HG03025 (cell line): ENCODE measurements around the gene MEIOC.
"Not testable (repeated sequence)": the region's sequence is repeated elsewhere in the genome, so short reads cannot be mapped to it uniquely, and the experiment has no call there.

Experiments
- ATAC-seq: cut with Tn5 transposase; IDR thresholded peaks from one replicate; pipeline ENCODE4 v1.9.1; 2021; ENCODE audit warnings: mild to moderate bottlenecking, moderate library complexity; ENCODE audit not compliant: unreplicated experiment, low FRiP score

Gene MEIOC

DNA sequence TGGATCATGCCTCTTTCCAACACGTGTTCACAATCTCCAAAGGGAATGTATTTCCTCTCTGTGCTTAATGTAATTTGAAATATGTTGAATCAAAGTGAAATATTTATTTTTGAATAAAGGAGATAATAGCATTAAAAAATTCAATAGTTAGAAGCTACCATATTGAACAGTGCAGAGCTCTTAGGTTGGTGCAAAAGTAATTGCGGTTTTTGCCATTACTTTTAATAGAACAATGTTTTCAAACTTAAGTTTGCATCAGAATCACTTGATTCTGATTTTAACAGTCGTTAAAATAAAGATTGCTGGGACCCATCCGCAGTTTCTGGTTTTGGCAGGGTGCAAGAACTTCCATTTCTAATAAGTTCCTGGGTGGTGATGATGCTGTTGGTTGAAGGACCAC, 10.0 kb upstream of the MEIOC start:
- no peak for ATAC-seq

DNA sequence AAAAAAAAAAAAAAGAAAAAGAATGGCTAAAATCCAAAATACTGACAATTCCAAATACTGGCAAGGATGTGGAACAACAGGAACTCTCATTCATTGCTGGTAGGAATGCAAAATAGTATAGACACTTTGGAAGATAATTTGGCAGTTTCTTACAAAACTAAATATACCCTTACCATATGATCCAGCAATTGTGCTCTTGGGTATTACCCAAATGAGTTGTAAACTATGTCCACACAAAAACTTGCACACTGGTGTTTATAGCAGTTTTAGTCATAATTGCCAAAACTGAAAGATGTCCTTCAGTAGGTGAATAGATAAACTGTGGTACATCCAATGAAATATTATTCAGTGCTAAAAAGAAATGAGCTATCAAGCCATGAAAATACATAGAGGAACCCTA, 8.5 kb upstream of the MEIOC start:
- ATAC-seq = no peak

DNA sequence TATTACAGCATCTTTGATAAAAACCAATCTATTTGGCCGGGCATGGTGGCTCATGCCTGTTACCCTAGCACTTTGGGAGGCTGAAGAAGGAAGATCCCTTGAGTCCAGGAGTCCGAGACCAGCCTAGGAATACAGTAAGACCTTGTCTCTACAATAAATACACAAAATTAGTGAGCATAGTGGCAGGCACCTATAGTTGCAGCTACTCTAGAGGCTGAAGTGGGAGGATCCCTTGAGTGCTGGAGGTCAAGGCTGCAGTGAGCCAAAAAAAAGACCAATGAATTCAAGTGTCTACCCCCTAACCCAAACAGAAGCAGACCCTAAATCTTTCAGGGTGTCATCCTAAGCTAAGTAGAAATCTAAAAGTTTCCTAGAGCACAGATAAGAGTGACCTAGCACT, 7.3 kb upstream of the MEIOC start:
- ATAC-seq = no peak

DNA sequence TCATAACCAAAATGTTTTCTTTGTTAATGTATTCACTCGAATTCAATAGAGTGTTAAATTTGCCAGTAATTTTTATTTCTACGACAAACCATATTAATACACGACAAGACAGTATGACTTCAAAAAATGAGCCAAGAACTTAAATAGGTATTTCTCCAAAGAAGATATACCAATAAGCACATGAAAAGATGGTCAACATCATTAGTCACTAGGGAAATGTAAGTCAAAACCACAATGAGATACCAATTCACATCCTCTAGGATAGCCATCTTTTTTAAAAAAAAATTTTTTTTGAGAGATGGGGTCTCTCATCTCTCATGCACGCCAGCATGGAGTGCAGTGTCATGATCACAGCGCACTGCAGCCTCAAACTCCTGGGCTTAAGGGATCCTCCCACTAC, 5.0 kb upstream of the MEIOC start:
- ATAC-seq = no peak

DNA sequence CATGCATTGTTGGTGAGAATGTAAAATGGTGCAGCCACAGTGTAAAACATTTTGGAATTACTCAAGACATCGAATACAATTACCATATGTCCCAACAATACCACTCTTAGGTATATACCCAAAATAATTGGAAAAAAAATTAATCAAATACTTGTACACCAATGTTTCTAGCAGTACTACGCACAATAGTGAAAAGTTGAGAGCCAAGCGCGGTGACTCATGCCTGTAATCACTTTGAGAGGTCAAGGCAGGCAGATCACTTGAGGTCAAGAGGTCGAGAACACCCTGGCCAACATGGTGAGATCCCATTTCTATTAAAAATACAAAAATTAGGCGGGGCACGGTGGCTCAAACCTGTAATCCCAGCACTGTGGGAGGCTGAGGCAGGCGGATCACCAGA, 3.5 kb upstream of the MEIOC start:
- ATAC-seq = no peak

DNA sequence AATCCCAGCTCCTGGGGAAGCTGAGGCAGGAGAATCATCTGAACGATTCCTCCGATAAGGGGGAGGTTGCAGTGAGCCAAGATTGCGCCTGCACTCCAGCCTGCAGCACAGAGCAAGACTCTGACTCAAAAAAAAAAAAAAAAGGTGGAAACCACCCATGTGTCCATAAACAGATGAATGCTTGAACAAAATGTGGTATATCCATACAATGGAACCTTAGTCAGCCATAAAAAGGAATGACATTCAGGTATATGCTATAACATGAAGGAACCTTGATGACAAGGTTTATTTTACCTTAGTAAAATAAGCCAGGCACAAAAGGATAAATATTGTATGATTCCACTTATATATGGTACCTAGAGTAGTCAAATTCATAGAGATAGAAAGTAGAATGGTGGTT, 2.9 kb upstream of the MEIOC start:
- ATAC-seq = no peak

DNA sequence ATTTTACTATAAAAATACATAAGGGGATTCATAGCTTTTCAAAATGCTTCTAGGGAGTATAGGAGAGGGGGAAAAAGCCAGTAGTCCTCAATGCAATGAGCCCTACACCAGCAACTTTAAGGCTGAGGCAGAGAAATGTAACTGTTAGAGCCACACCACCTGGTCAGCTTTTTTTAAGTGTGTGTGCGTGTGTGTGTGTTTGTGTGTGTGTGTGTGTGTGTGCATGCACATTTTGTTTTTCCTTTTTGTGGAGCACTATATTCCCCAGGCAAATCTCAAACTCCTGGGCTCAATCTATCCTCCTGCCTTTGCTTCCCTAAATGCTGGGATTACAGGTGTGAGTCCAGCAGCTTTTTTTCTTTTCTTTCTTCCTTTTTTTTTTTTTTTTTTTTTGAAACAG, 2.3 kb upstream of the MEIOC start:
- ATAC-seq = no peak

DNA sequence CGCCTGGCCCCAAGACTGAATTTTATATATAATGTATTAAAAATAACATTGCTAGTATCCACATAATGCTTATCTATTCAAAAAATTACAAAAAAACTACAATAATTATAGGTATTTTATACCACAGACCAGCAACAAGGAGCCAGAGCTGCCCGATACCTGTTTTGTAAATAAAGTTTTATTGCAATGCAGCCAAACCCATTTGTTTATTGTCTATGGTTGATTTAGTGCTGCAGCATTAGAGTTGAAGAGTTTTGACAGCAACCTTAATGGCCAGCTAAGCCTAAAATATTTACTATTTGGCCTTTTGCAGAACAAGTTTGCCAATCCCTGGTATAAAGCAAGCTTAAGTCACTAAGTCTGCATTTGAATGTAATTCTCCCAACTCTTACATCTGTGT, 5.6 kb downstream of the MEIOC start:
- ATAC-seq = no peak

DNA sequence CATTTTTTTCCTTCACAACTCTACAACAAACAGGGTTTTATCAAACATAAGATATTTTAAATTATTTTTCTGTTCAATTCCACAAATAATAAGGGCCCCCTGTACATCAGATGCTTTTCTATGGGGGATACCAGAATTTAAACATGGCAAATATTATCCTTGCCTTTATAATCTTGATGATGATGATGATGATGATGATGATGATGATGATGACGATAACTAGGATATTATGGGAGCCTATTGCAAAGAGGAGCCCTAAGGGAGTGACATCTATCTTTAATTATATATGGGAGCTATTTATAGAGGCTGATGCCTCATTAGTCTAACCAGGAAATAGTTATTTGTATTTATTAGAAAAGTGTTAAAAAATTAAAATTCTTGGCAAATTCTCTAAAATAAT, 6.8 kb downstream of the MEIOC start:
- no peak for ATAC-seq

DNA sequence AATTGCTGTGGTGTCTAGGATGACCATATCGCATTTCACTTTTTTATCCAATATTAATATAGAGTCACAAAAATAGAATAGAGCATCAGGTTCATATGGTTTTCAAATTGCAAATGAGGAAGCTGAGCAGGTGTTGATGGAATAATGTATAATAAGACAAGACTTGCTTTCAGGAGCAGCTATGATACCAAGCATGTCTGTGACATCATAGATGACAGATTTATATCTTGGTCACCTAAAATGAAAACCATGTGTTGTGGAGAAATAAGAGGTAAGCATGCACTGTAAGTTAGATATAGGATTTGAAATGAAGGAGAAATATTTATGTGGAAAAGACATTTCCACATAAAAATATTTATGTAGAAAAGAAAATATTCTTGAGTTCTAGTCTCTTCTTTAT, 8.6 kb downstream of the MEIOC start:
- no peak for ATAC-seq

DNA sequence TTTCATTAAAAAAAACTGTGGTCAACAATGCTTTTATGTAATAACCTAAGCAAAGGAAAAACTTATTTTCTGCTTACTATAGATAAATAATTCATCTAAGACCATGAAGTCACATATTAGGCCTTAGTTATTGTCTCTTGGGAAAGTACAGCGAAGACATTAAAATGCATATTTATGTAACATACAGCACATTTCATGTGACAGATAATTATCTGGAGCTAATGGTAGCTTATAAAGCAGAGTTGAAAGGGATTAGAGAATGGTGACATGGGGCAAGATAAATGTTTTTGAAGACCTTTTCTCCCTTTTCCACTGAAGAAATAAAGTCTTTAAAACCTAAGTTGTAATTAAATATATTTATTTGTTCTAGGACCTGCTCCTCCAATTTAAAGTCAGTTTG, 9.7 kb downstream of the MEIOC start:
- no peak for ATAC-seq

DNA sequence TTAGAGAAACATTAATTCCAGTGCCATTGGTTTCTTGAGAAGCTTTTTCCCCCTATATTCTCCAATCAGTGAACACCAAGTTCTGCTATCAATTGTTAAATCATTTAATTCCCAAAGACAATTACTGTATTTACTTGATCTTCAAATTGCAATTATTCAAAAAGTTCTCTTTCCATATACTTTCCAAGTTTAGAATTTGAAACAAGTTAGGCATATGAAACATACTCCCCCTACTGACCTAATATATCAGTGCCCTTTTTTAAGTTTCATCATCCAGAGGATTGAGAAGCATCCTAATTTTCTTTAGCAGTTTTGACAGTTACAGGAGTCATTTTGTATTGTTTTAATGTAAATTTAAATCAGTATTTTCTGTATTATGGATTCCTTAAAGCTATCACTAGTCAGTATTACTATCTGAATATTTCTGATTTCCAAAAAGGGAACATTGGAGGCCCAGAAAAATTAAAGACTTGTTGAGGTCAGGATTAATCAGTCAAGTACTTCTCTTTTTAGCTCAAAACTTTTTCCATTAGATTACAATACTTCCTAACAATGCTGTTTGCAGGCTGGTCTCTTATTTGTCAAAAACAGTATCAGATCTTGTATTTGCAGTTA, 16.3 kb downstream of the MEIOC start:
- ATAC-seq = no peak

DNA sequence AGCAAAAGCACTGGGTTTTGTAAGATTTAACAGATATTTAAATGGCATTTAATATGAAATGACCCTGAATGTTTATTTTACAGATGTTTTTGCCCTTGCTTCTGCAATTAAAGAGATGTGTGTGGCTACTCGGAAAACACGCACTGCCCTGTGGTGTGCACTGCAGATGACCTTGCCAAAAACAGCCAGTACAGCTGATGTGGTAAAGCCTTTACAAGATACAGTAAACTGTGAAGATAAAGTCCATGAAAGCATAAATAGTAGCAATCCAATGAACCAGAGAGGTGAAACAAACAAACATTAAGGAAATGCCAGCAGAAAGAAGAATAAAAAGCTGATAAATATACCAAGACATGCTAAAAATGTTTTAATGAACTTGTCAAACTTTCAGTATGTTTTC, 17.6 kb downstream of the MEIOC start:
- no peak for ATAC-seq

DNA sequence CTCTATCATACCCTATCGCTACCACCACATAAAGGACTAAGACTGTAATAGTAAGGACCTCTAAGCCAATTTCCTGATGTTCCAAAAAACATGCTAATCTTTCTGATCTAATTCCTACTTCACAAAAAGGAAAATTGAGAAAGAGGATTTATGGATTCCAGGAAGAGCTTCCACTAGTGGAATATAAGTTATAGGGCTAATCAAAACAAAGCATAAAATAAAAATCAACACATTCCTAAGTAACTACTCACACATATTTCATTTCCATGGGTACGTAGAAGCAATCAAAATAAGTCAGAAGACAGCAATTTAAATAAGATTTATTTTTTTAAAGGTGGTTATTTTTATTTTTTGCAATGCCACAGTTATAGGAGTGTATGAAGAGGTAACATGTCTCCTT, 20.9 kb downstream of the MEIOC start:
- no peak for ATAC-seq

DNA sequence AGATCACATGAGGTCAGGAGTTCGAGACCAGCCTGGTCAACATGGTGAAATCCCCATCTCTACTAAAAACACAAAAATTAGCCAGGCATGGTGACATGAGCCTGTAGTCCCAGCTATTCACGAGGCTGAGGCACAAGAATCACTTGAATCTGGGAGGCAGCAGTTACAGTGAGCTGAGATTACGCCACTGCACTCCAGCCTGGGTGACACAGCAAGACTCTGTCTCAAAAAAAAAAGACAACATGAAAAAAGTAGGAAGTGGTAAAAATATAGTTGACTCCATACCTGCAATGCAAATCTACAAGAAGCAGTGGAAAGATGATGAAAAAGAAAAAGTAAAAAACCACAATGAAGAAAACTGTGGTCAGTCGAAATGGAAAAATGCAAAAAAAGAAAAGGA, 27.0 kb downstream of the MEIOC start:
- ATAC-seq = not testable (repeated sequence)

DNA sequence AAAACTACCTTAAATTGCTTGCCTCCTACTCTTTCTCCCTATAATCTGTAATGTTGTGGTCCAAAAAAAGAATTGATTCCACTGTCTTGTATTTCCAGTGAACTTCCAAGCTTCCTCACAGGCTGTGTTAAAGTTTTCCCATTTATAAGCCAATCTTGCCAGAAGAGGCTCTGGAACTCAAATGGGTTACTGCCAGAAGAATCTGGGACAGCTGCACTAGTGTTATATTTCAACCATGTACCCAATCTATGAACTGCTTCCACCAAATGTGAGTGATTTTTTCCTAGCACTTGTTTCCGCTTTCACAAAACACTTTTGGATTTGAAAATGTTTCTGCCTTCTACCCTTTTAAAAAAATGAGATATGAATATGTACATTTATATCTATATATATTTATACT, 31.5 kb downstream of the MEIOC start:
- no peak for ATAC-seq

DNA sequence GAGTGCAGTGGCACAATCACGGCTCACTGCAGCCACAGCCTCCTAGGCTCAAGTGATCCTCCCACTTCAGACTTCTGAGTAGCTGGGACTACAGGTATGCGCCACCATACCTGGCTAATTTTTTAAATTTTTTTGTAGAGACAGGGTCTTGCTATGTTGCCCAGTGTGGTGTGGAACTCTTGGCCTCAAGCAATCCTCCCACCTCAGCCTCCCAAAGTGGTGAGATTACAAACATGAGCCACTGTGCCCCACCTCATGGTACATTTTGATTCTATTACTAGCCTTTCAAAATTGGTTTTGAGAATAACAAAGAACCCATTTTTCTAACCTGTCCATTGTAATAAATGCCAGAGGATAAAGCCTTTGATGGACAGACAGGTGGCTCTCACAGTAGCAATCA, 31.9 kb downstream of the MEIOC start:
- no peak for ATAC-seq

DNA sequence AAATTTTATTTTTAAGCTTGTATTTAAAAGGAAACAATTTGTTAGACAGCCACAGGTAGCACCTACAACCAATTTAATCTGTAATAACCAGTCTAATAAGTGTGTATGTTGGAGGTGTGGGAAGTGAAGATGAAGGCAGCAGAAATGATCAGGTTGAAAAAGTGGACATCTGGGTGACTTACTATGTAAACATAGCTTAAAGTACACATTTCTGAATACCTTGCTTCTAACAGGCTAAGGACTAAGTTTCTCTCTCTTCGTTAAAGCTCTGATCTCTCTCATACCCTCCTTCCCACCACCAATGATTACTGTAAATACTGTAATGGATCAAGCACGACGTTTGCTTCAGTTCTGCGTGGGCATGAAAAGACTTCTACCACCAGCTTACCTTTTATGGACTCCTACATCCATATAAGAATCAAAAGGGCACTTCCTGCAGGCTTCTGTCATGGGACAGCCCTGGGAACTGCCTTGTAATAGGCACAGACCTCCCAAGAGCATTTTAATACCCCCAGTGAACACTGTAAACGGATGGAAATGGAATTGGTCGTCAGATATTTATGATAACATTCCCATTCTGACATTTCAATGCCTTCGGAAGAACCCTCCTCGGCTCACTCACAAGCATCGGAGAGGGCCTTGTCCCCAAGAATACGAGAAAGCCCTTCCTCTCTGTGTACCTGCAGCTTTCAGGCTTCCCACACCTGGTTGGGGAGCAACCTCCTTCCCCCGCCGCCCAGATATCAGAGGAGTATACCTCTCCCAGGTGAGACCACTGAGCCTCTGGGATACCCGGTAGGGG, 32.6 kb downstream of the MEIOC start:
- no peak for ATAC-seq

DNA sequence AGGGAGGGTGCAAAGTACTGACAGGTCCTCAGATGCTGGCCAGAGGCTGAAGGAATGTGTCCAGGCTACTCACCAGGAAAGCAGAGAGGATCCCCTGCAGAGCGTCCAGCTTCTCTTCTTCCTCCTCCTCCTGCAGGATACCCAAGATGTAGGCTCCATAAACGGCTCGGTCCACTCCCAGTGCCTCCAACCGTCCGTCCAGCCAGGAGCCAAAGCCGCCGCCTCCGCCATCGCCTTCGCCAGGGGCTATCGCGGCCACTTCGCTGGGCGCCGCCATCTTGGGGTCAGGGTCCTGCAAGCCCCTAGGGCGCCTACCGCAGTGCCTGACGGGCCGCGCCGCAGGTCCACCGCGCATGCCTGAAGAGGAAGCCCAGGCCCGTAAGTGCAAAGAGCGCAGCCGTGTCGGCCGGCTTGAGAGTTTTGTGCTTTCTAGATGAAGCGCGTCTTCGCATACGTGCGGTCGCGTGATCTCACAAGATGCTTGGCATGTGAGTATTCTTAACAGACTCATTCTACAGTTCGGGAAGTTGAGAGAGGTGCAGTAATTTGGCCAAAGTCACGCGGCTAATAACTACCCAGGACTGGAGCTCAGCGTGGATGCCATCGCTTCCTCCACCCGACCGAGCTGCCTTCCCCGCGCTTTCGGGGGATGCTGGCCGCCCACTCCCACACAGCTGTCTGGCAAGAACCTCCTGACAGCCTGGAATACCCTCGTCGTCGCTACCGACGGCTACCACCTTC, 33.4 kb downstream of the MEIOC start, which contains the start of gene CCDC43:
Gene CCDC43 (minus strand): TSS at position 300 of the 741 bp plus-strand sequence. CDS start 23 bp downstream, at position 277.
- ATAC-seq = no peak

DNA sequence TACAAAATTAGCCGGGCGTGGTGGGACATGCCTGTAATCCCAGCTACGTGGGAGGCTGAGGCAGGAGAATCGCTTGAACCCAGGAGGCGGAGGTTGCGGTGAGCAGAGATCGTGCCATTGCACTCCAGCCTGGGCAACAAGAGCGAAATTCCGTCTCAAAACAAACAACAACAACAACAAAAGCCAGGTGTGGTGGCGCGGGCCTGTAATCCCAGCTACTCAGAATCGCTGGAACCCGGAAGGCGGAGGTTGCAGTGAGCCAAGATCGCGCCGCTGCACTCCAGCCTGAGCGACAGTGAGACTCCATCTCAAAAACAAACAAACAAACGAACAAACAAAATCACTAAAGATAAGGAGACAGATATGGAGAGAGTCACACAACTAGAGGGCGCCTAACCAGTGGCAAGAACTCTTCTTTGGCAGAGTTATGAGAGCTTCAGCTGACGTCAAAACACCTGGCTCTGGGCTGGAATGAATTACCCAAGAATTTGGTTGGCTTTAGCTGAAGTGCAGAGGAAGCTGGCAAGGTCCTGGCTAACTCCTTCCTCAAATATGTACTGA, 34.6 kb downstream of the MEIOC start:
- ATAC-seq = not testable (repeated sequence)

DNA sequence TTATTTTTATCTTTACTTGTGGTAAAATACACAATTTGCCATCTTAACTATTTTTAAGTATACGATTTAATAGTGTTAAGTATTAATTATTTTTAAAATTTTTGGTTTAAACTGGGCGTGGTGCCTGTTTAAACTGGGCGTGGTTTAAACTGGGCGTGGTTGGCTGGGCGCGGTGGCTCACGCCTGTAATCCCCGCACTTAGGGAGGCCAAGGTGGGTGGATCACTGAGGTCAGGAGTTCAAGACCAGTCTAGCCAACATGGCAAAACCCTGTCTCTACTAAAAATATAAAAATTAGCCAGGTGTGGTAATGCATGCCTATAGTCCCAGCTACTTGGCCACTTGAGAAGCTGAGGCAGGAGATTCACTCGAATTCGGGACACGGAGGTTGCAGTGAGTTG, 37.3 kb downstream of the MEIOC start:
- no peak for ATAC-seq
